OCI-LY7 (cell line): ENCODE data around the gene FOXA1.

ENCODE experiments used
- CTCF ChIP-seq: fragments of 200-600 bp; sonication (generic); conservative IDR thresholded peaks from 2 replicates; pipeline ENCODE4 v1.5.1; 2014; ENCODE audit warnings: mild to moderate bottlenecking, antibody characterized with exemption, low read length, moderate library complexity, mixed read lengths
- EZH2phosphoT487 ChIP-seq: fragments of 200-600 bp; sonication (generic); IDR thresholded peaks from 2 replicates; pipeline ENCODE4 v1.6.1; 2018; ENCODE audit warnings: low read depth, borderline replicate concordance, mild to moderate bottlenecking, mixed run types, antibody characterized with exemption, low read length, moderate library complexity, mixed read lengths

GRCh38 chr14:37587131-37587803, 7.8 kb downstream of the FOXA1 start:
- TF ChIP-seq CTCF (no peak), EZH2phosphoT487 (no peak)
